GM11168 (cell line): ENCODE results near the gene LDHD.
"Not testable (repeated sequence)": the region's sequence is repeated elsewhere in the genome, so short reads cannot be mapped to it uniquely, and the experiment has no call there.

Experiments
- in situ Hi-C: fragments of 300-500 bp; cut with MboI; formaldehyde crosslinking; loops from one replicate; pipeline ENCODE4 v1.12.0; 2022; ENCODE audit warnings: low sequenced_read_pairs; ENCODE audit not compliant: unreplicated experiment

LDHD gene

DNA sequence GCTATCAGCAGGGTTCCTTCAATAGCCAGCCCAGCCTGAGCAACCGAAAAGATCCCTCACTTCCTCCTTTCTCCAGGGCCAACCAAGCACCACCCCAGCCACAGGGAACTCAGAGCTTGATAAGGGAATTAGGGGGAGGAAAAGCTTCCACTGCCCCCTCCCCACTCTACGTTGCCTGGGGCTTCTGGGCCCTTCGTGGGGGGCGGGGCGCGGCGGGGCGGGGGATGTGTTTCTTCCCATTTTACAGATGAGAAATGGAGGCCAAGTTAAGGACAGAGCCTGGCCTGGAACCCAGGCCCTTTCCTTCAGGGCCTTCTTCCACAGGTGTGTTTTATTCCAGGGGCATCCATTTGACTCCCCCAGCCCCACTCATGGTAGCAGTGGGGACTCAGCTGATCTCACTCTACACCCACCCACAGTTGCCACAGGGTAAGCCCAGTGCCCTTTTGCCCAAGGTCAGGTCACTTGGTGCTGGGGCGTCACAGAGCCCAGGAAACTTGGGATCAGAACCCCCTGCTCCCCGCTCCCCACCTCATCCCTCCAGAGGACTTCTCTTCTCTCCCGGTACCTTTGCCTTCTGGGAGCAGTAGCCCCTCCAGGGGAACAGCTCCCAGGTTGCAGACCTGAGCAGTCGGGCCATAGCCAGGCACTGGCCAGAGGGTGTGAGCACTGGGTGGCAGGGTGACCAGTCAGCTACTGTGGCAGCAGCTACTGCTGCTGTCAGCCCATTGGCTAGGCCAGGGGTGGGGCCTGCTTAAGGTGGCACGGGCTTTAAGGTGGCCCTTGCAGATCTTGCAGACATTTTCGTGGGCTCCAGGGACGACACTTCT lies at the start of gene LDHD:
Gene LDHD (minus strand): TSS at position 700 of the 830 bp plus-strand sequence. CDS start 60 bp downstream, at position 640.
- in situ Hi-C loops, result no loop called here

DNA sequence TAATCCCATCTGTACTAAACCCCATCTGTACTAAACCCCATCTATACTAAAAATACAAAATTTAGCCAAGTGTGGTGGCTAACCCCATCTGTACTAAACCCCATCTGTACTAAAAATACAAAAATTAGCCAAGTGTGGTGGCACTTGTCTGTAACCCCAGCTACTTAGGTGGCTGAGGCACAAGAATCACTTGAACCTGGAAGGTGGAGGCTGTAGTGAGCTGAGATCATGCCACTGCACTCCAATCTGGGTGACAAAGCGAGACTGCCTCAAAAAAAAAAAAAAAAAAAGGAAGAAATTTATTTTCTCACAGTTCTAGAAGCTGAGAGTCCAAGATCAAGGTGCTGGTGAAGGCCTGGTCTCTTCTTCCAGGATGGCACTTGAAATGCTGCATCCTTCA lies 43.8 kb upstream of the LDHD start:
- in situ Hi-C loops, result no loop called here

DNA sequence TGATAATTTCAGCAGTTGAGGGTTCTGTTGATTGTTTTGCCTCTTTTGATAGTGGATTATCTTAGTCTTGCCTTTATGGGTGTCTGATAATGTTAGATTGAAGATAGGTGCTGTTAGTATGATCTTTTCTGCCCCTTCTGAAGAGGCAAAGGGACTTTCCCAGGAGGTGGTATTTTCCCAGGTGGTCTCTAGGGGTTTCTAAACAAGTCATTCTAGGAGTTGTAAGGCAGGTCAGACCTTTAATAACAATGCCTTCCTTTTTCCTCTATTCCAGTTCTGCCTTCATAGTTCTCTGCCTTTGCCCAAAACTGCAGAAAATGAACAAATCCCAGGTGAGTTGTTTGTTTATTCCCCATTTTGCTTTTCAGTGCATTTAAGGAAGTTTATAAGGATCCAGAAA lies 36.1 kb upstream of the LDHD start:
- in situ Hi-C loops, result no loop called here

DNA sequence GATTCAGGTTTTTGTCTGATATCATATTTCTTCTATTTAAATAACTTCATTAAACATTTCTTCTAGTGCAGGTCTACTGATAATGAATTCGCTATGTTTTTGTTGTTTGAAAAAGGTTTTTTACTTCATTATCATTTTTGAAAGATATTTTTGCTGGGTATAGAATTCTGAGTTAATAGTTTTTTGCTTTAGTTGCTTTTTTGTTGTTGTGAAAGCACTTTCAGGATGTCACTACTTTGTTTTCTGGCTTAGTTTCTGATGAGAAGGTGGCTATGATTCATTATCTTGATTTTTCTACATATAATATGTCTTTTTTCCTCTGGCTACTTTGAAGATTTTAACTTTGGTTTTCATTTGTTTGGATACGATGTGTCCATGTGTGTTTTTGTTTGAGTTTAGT lies 35.2 kb upstream of the LDHD start:
- in situ Hi-C loops, result no loop called here

DNA sequence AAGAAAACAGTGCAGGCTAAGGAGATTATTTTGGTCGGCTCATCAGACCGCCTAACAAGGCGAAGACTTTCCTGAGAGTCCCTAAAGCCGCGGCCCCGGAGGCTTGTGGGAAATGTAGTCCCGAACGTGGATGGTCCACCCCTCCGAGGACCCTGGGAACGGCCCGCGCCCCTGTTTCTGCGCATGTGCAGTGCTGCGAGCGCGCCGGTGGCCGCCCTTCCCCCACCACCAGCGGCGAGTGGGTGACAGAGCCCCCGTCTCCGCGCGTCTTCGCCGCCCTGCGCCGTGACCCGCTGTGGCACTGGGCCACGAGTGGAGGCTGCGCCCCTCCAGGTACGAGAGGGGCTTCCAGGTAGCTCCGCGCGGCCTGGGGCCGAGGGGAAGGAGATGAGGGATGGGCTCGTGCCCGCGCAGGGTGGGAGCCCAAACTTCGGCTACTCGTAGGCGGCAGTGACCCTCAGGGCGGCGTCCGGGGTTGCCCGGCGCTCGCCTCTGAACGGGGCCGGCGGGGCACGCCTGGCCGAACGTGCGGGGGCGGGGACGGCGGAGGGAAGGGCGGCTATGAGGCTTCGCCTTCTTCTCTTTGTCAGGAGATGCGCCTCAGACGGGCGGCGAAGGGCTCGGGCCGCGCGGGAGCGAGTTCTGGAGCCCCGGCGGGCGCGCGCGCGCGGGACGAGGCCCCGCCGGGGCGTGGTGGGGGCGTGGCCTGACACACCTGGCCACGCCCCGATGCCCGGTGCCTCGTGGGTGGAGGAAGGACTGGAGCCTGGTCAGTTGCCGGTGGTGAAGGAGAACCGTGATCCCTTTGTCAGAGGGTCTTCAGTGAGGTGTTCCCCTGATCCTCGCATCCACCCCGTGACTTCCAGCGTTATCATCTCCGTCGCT lies 32.0 kb upstream of the LDHD start, which contains the start of gene ZFP1:
Gene ZFP1 (plus strand): TSS at position 214 of the 885 bp plus-strand sequence. CDS start 4,428 bp downstream, outside the sequence.
- in situ Hi-C loops, result no loop called here

DNA sequence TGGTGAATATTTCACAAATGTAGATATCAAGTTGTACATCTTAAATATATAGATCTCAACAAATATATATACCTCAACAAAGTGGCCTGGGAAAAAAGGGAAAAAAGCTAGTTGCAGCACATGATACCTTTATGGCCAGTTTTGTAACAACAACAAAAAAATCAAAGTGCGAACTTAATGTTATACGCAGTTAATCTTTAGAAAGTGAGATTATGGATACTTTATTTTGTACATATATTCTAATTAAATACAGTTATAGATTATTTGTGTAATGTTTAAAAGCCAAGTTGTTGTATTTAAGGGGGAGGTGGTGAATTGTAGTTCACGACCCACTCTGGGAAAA lies 31.4 kb upstream of the LDHD start:
- in situ Hi-C loops, result no loop called here

DNA sequence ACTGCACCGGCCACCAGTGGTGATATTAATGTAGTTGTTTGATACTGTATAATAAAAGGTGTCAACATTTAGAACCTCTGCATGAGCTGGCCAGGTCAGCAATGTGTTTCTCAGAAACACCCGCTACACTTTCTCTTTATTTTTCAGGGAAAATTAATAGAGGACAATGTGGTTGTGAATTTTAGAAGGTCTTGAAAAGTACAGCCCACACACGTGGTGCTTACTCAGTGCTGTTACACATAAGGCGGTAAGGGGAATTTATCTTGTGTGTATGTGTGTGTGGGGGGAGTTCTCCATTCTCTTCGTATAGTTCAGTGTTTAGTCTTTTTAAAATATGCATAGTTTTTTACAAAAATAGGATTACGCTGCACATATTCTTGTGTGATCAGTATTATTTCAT lies 27.4 kb upstream of the LDHD start:
- in situ Hi-C loops, result no loop called here

DNA sequence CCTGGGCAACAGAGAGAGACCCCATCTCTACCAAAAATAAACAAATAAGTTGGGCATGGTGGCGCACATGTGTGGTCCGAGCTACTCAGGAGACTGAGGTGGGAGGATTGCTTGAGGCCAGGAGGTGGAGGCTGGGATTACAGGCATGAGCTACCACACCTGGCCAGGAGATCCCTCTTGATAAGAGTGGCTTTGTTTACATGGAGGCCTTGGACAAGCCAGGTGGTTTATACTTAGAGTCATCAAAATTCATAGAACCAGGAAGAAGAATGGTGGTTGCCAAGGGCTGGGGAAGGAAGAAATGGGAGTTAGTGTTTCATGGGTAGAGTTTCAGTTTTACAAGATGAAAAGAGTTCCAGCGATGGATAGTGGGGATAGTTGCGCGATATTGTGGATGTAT lies 22.9 kb upstream of the LDHD start:
- in situ Hi-C loops, result no loop called here

DNA sequence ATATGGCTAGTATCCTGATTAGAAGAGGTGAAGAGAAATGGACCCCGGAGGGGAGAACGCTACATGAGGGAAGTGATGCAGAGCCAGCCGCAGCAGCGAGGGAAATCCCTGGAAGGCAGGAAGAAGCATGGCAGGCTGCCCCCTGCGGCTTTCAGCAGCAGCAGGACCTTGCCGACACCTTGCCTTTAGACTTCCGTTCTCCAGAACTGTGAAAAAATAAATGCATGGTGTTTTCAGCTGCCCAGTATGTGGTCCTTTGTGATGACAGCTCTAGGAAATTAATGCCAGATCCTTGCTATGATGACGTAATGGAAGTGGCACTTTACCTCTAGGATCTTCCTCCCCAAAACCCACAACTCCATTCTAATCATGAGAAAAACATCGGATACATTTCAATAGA lies 22.1 kb upstream of the LDHD start:
- in situ Hi-C loops, result no loop called here

DNA sequence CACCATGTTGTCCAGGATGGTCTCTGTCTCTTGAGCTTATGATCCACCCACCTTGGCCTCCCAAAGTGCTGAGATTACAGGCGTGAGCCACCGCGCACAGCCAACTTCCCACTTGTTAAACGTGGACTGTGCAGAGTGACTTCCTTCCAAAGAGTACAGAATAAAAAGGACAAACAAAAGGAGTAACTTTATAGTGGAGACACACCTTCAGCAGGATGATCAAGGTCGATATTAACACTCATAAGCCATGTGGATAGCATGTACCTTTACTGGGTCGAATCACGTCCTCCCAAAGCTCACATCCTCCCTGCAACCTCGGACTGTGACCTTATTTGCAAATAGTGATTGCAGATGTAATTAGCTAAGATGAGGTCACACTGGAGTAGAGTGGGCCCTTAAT lies 21.7 kb upstream of the LDHD start:
- in situ Hi-C loops, result no loop called here

DNA sequence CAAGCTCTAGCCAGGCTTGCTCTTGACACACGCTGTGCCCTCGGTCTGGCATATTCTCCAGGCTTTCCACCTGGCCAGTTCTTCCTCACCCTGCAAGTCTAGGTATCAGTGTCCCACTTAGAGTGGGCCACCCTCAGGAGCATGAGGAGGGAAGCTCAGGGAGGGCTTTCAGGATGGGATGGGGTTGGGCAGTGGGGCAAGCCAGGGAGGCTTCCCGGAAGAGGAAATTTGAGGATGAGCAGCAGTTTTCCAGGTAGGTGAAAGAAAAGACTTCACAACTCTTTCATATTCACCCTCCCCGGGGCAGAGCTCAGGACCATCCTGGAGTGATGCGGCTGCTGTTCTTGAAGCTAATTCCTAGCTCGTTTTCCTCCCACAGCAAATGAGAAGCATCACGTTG lies 14.5 kb upstream of the LDHD start:
- in situ Hi-C loops, result no loop called here

DNA sequence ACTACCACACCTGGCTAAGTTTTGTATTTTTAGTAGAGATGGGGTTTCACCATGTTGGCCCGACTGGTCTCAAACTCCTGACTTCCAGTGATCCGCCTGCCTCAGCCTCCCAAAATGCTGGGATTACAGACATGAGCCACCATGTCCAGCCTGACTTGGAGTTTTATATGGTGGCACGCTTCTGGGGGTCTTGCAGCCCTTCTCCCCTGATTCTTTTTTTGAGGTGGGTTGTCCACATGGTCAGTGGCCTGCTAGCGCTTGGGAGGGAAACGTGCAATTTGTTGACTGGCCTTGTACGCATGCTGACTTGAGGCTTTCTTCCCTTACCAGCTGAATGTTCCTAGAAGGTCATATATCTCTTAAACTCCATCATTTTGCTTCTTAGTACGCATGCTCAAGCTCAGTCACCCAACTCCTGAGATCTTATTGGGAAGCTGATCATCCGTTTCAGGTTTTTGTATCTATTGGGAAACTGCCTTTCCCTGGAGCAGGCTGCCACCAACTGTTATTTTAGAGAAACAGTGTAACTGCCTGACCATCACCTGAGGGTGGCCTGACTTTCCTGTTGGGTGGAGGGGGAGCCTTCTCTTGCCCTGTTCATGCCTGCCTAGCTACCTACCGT lies 13.7 kb upstream of the LDHD start:
- in situ Hi-C loops, result no loop called here

DNA sequence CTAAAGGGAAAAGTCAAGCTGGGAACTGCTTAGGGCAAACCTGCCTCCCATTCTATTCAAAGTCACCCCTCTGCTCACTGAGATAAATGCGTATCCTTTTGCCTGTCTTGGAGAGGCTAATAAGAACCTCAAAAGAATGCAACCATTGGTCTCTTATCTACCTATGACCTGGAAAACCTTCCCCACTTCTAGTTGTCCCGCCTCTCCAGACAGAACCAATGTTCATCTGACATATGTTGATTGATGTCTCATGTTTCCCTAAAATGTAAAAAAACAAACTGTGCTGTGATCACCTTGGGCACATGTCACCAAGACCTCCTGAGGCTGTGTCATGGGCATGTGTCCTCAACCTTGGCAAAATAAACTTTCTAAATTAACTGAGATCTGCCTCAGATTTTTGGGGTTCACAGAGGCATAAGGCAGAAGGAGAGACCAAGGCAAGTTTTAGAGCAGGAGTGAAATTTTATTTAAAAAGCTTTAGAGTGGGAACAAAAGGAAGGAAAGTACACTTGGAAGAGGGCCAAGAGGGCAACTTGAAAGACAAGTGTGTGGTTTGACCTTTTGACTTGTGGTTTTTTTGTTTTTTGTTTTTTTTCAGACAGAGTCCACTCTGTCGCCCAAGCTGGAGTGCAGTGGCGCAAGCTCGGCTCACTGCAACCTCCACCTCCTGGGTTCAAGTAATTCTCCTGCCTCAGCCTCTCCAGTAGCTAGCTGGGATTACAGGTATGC lies 13.0 kb upstream of the LDHD start:
- in situ Hi-C loops, result not testable (repeated sequence)

DNA sequence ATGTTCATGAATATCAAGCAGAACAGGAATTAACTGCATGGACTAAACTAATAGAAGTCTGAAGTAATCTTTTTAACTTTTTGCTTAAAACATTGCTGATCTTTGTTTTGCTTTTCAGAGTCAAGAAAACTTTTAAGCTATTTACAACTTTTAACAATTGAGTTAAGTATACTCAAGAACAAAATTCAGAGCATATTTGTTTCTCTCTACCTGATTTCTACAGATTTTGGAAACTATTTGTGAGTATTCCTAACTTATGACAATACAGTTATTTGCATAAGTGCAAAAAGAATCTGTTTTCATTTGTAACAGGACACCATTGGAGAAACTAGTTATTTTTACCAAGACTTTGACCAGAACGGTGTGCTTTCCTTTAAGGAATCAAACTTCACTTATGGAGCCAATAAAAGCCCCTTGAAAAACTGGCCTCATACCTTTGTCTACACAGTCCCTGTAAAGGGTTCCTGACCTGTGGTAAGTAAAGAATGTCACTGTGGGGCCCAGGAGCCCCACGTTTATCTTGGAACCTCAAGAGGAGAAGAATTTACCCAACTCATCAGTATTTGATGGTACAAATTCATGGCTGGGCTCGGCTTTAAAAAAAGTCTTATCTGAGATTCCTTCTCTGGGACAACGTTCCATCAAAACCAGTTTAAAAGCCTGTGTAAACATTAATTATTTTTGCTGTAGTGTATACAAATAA lies 11.3 kb upstream of the LDHD start:
- in situ Hi-C loops, result no loop called here

DNA sequence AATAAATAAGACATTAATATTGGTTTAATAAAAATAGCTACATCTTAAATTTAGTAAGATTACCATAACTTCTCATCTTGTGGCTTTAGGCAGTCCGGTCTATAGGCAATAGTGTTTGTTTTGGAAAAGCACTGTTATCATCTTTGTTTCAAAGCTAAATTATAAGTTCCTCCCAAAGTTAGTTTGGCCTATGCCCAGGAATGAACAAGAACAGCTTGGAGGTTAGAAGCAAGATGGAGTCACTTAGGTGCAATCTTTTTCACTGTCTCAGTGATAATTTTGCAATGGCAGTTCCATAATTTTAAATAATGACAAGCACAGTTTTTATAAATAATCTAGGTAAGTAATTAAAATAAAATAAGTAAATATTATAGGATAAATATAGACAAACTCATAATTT lies 6.0 kb upstream of the LDHD start:
- in situ Hi-C loops, result no loop called here

DNA sequence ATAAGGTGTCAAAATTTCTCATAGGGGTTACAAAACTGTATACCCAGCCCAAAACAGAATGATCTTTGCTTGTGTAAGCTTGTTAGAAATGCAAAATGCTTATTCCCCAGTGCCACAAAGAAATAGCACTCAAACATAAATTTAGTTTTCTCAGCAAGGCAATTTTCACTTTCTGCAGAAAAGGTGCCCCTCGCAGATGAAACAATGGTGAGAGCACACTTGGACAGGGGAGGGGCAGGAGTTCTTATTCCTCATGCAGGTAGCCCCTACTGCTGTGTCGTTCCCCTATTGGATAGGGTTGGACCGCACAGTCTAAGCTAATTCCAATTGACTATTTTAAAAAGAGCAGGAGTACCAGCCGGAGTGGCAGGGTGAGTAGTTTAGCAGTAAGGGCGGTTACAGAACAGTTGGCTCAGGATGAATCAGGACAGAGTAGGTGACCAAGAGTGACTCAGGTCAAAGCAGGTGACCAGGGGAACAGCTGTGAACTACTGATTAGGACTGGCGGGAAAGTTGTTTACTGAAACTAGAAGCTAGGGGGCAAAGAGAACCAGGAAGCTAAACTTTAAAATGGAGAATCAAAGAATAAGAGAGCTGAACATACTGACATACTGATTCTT lies 5.5 kb upstream of the LDHD start:
- in situ Hi-C loops, result no loop called here

DNA sequence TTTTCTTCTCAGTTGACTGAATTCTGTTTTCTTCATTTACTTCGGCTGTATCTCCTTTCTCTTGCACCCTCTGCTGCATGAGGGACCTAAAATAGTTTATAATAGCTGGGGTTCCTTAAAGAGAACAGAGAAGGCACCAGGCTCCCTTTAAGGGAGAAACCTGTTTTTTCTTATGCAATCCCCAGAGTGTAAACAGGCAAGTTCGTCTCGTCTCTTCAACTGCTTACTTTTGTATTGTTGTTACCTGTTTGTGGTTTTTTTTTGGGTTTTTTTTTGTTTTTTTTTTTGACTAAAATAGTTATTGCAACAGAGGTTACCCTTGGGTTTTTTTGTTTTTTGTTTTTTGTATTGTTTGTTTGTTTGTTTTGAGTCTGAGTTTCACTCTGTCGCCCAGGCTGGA lies 3.7 kb upstream of the LDHD start:
- in situ Hi-C loops, result no loop called here

DNA sequence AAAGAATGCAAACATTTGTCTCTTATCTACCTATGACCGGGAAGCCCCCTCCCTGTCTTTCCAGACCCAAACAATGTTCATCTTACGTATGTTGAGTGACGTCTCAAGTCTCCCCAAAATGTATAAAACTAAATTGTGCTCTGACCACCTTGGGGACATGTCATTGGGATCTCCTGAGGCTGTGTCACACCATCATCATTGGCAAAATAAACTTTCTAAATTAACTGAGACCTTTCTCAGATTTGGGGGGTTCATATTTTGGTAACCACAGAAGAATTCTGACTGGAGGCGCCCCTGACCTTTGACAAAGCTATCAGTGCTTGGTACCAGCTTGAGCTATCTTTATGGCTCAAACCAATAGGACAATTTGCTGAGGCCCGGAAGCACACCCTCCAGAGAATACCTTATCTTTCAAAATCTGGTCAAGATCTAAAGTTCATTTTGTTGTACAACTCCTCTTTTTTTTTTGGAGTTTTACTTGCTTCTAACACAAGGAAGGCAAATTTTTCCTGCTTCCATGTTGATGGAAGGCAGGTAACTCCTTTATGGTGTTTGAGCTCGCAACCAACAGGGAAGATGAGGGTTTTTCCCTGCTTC lies 2.5 kb upstream of the LDHD start:
- in situ Hi-C loops, result no loop called here

DNA sequence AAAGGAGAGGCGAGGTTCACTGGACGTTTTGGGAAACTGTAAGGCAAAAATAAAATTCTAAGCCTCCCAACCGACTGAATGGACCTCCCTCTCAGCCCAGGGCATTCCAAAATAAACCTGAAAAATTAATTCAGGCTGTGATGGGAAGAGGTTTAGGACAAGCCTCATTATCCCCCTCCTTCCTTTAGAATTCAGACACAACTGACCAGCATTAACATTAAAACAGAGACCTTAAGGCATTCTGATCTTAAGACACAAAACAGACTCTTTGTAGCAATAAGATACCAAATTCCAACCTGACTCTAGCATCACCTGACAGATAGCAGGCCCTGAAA lies 298 bp upstream of the LDHD start:
- in situ Hi-C loops, result no loop called here
